GM18909 (cell line): ENCODE results near the gene TIMM9.
"Not testable (repeated sequence)": the region's sequence is repeated elsewhere in the genome, so short reads cannot be mapped to it uniquely, and the experiment has no call there.

Source experiments
- ATAC-seq: cut with Tn5 transposase; IDR thresholded peaks from one replicate; pipeline ENCODE4 v1.9.1; 2021; ENCODE audit warnings: mild to moderate bottlenecking; ENCODE audit not compliant: unreplicated experiment, poor library complexity

Gene TIMM9

GRCh38 chr14:58401587-58401986 is 25.7 kb downstream of the TIMM9 start:
- ATAC-seq: no peak

- no peak for ATAC-seq
Observed at GRCh38 chr14:58398895-58399294, 28.4 kb downstream of the TIMM9 start.

- no peak for ATAC-seq
Observed at GRCh38 chr14:58398495-58398894, 28.8 kb downstream of the TIMM9 start.

- no peak for ATAC-seq
Observed at GRCh38 chr14:58397156-58397555, 30.2 kb downstream of the TIMM9 start.

- ATAC-seq: peak; percentile 95
Observed at GRCh38 chr14:58395812-58396788, 31.2 kb downstream of the TIMM9 start, which contains the start of gene TOMM20L. Gene TOMM20L (plus strand): TSS chr14:58395930. CDS start chr14:58395958, 28 bp downstream.

- ATAC-seq: no peak
Observed at GRCh38 chr14:58395562-58395811, 31.8 kb downstream of the TIMM9 start.

GRCh38 chr14:58390830-58391229 is 36.5 kb downstream of the TIMM9 start:
- ATAC-seq: no peak

GRCh38 chr14:58376791-58377190 is 50.5 kb downstream of the TIMM9 start:
- ATAC-seq: no peak

- ATAC-seq: no peak
Observed at GRCh38 chr14:58368956-58369355, 58.4 kb downstream of the TIMM9 start.

GRCh38 chr14:58367296-58367695 is 60.0 kb downstream of the TIMM9 start:
- ATAC-seq: no peak

GRCh38 chr14:58364316-58364715 is 63.0 kb downstream of the TIMM9 start:
- ATAC-seq: no peak

- no peak for ATAC-seq
Observed at GRCh38 chr14:58362798-58363412, 64.4 kb downstream of the TIMM9 start.

GRCh38 chr14:58362272-58362671 is 65.1 kb downstream of the TIMM9 start:
- not testable (repeated sequence) for ATAC-seq
